Astrocyte of the spinal cord (primary cell): ENCODE measurements around the gene POU6F2.

ENCODE experiments used
- DNase-seq: peaks from one replicate; pipeline ENCODE4 v3.0.0; 2011; ENCODE audit warnings: low read depth, low spot score
- H3K4me3 ChIP-seq: 2 replicates; pipeline ENCODE4 v1.5.1; 2011; ENCODE audit warnings: low read depth, mild to moderate bottlenecking, low read length, moderate library complexity
- CTCF ChIP-seq: IDR thresholded peaks from 2 replicates; pipeline ENCODE4 v1.5.1; 2012; ENCODE audit warnings: low read depth, mild to moderate bottlenecking, low read length, inconsistent platforms
- in situ Hi-C: cut with HindIII; loops from 2 replicates; pipeline ENCODE4 v1.10.0; 2017; ENCODE audit warnings: low sequenced_read_pairs

The POU6F2 gene

GRCh38 chr7:39252916-39253315 lies 275.2 kb downstream of the POU6F2 start:
- no peak for TF ChIP-seq CTCF
- DNase-seq = peak; percentile 10
- in situ Hi-C loops = no loop called here
- H3K4me3 ChIP-seq = no peak overlapping the region

GRCh38 chr7:39259391-39260003 lies 281.8 kb downstream of the POU6F2 start:
- TF ChIP-seq CTCF = no peak
- in situ Hi-C loops = no loop called here
- DNase-seq = no peak

GRCh38 chr7:39260279-39260844 lies 282.7 kb downstream of the POU6F2 start:
- in situ Hi-C loops = no loop called here
- no peak for TF ChIP-seq CTCF
- H3K4me3 ChIP-seq = no peak overlapping the region
- no peak for DNase-seq

More at GRCh38 chr7:39259391-39260003, 281.8 kb downstream of the POU6F2 start:
- no peak overlapping the region for H3K4me3 ChIP-seq

- in situ Hi-C loops = no loop called here
- no peak for TF ChIP-seq CTCF
- no peak overlapping the region for H3K4me3 ChIP-seq
- no peak for DNase-seq
Measured at GRCh38 chr7:39261771-39262170, 284.1 kb downstream of the POU6F2 start.

- DNase-seq = no peak
- no peak for TF ChIP-seq CTCF
- in situ Hi-C loops = no loop called here
- no peak overlapping the region for H3K4me3 ChIP-seq
Measured at GRCh38 chr7:39265641-39266591, 288.2 kb downstream of the POU6F2 start.

GRCh38 chr7:39269034-39269433 lies 291.3 kb downstream of the POU6F2 start:
- H3K4me3 ChIP-seq = no peak overlapping the region
- DNase-seq = no peak
- no peak for TF ChIP-seq CTCF
- in situ Hi-C loops = no loop called here
